Fibroblast of peridontal ligament (primary cell): ENCODE results near the gene NLRP6.
"Not testable (repeated sequence)": the region's sequence is repeated elsewhere in the genome, so short reads cannot be mapped to it uniquely, and the experiment has no call there.

ENCODE experiments used
- DNase-seq: peaks from one replicate; pipeline ENCODE4 v3.0.0-alpha.2; 2010; ENCODE audit errors: extremely low read depth

Gene NLRP6

DNA sequence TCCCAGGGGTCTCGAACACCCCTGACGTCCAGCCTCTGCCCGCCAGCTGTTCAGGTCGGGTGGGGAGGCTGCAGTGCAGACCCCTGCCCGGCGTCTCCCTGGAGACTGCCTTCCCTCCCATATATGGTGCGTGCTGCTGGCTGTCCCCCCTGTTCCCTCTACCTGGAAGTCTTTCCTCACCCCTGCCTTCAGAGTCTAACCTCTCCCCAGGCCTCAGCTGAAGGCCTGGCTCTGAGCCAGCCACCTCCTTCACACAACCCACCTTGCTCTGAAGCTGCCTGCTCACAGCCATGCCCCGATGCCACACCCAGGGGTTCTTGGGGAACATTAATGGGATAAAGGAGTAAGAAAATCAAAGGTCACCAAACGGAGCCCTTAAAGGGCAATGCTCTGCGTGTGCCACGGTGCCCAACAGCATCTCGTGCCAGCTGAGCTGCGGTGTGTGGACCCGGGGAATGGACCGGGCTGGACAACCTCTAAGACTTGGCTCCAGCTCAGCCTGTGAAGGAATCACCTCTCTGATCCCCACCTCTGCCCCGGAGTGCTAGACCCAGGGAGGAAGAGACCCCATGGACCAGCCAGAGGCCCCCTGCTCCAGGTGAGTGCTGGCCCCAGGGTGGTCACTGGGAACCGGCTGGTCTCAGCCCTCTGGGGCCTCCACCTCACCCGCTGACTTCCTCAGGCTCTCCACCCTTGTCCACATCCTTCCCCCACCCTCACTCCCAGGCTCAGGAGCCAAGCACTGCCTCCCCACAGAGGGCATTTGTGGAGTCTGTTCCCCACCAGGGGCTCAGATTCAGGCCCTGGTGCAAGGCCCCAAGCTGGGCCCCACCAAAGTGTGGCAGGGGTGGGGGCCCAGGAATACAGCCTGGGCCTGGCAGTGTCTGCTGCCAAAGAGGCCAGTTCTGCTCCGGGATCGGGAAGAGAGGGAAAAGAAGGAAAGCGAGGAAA is at the start of gene NLRP6:
Gene NLRP6, plus strand, starts transcription at position 407 of the 951 bp plus-strand sequence. Its CDS starts 163 bp downstream, at position 570.
- DNase-seq: no peak

DNA sequence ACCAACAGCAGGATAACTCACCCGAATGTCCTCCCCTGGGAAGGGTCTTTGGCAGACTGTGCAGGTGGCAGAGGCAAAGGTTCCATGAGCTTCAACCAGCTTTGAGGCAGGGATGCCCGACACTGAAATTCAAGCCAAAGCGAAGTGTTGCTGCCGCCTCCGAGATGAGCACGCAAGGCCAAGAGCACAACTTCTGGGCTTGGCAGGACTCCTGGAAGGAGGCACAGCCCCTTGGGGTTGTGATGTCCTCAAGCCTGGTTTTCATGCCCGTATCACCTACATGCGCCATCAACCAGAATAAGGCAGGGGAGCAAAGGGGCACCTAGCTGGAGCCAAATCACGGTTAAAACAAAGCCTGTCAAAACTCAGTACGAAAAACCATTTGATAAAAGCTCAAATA is 47.8 kb upstream of the NLRP6 start:
- DNase-seq: no peak

DNA sequence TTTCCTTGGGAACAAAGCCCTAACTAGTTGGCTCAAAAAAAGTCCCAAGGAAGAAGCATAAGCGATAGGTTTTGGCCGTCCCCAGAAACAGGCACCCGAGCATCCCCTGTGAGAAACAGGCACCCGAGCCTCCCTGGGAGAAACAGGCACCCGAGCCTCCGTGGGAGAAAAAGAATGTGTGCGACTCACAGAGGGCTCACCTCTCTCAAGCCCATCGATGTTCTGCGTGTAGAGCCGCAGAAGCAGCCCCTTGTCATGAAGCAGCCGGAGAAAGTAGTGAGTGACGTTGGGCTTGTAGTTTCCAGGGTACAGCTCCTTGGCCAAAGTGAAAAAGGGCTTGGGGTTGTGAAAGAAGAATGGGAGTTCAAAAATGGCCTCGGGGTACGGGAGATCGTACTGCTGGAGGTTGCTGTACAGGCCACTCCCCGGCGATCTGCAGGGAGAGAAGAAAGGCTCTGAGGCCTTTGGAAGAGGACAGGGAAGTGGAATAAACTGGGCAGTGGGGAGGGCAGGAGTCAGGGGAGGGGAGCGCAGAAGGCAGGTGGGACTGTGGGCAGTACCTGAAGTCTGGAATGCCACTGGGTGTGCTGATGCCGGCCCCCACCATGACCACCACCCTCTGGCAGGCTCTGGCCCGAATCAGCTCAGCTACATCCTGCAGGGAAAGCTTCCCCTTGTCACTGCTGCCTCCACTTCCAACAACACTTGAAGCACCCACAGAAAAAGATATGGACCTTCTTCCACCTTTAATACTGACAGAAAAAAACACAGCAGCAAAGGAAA is 45.2 kb upstream of the NLRP6 start:
- no peak for DNase-seq

DNA sequence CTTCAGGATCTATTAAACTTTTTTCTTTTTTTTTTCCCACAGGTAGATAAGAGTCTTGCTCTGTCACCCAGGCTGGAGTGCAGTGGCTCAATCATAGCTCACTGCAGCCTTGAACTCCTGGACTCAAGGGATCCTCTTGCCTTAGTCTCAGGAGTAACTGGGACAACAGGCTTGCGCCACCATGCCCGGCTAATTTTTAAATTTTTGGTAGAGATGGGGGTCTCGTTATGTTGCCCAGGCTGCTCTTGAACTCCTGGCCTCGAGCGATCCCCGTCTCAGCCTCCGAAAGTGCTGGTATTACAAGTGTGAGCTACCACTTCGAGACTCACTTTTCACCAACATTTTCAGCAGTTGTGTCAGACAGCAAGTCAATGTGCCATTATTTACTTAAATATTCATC is 43.0 kb upstream of the NLRP6 start:
- no peak for DNase-seq

DNA sequence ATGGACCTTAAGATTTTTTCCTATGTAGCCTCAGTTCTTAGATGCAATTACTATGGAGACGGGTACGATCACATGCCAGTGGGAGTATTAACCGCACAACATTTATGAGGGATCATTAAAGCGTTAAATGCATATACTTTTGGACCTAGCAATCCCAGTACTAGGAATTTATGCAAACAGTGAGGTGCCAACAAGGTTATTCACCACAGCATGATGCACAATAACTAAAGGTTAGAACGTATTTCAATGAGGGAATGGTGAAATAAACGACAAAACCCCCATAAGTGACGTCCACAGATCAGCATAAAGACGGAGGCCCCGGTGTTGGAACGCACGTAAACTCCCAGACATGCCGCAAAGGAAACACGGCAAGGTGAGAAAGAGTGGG is 42.6 kb upstream of the NLRP6 start:
- DNase-seq: peak; percentile 27

DNA sequence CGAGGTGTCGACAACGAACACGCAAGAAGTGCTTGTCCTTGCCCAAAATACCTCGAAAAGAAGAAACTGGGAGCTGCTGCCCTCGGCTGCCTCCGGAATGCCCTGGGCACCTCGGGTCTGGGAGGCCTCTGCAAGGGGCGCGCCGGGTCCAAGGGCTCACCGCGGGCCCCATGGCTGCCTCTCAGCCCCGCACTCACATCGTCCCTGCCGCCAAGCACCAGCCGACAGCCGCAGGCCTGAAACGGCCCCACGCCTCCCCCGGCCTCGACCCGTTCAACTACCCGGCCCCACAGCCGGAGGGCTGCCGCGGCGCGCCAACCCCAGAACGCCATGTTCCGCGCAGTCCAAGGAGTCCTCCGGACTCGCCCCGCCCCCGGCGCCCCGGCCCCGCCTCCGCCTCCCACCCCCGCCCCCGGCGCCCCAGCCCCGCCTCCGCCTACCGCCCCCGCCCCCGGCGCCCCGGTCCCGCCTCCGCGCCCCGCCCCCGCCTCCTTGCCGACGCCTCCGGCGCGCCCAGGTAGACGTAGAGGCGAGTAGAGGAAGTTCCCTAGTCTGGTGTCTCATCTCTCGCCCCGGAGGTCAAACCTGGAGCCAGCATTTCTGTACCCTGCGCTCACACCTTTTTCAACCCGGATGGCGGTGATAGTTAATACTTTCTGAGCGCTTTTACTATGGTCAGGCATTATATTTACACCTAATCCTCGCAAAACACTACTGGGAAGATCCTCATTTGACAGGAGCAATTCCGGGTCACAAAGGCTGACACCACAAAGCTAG is 42.0 kb upstream of the NLRP6 start, which contains the start of gene SIRT3:
Gene SIRT3, minus strand, starts transcription at position 346 of the 777 bp plus-strand sequence. Its CDS starts 14 bp downstream, at position 332.
- DNase-seq: peak; percentile 53

DNA sequence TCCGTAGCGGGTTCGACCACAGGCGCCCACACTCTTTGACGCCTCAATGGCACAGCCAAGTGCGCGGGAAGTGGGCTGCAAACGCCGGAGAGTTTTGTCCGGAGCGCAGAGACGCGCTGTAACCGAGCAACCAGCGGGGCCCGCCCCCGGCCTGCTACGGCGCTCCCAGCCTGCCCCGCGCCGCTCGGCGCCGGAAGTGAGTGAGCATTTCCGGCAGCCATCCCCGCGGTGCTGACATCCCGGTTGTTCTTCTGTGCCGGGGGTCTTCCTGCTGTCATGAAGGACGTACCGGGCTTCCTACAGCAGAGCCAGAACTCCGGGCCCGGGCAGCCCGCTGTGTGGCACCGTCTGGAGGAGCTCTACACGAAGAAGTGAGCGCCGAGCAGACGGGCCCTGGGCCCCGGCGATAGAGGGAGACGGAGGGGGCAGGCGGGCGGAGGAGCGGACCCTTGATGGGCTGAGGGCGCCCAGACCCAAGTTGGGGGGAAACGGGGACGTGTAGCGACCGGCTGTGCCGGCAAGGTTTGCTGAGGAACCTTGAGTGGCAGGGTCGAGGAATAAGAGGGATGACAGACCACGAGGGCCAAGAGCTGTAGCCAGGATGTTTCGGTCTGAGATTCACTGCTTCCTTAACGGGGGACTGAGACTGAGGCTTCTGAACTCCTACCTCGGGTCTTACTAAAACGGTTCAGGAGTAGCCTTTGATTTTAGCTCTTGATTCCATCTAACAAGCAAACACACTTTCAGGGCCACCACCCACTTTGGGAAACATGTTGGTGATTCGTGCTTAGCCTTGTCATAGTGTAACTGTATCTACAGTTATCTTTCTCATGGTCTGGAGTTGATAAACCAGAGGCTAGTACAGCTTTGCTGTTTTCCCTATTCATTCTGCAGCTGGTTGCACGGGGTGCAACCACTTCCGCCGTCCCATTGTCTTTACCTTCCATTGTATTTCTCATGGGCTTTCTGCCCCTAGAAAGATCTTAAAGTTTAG is 41.1 kb upstream of the NLRP6 start, which contains the start of gene PSMD13:
Gene PSMD13, plus strand, starts transcription at position 203 of the 994 bp plus-strand sequence. Its CDS starts 74 bp downstream, at position 277.
- peak; percentile 74 for DNase-seq

DNA sequence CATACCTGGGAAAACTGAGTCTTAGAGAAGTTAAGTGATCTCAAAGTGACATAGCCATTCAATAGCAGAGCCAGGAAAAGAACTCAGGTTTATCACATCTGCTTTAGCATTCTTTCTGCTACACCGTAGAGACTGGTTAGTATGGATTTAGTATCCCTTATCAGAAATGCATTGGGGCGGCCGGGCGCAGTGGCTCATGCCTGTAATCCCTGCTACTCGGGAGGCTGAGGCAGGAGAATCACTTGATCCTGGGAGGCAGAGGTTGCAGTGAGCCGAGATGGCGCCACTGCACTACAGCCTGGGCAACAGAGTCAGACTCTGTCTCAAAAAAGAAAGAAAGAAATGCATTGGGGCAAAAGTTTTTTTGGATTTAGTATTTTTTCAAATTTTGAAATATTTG is 39.9 kb upstream of the NLRP6 start:
- not testable (repeated sequence) for DNase-seq

DNA sequence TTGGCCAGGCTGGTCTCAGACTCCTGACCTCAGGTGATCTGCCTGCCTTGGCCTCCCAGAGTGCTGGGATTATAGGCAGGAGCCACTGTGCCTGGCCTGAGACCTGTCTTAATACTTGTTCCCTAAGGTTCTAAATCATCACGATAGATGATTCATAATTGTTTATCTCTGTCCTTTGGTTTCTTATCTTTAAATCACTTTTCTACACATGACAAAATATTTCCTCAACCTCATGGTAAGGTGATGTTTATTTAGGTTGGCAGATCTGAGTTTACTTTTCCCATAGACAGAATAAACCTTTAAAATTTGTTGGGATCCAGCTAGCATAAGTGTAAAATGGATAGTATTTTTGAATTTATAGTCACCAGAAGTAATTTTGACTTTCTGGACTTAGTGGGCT is 37.9 kb upstream of the NLRP6 start:
- no peak for DNase-seq

DNA sequence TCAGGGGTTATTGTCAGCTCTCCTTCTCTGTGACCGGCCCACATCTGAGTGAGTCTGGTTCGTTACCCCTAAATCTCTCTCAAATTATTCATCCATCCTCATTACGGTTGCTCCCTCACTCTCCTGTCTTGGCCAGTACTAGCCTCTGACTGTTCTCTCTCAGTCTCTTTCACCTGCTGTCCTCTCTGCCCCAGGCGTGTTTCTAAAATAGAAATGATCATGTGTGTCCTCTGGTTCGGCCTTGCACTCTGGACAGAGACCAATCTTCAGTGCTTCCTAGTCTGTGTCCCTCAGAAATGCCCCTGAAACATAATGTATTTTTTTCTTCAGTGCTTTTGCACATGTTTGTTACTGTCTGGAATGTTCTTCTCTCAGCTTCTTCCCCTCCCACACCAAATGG is 36.6 kb upstream of the NLRP6 start:
- DNase-seq: no peak

DNA sequence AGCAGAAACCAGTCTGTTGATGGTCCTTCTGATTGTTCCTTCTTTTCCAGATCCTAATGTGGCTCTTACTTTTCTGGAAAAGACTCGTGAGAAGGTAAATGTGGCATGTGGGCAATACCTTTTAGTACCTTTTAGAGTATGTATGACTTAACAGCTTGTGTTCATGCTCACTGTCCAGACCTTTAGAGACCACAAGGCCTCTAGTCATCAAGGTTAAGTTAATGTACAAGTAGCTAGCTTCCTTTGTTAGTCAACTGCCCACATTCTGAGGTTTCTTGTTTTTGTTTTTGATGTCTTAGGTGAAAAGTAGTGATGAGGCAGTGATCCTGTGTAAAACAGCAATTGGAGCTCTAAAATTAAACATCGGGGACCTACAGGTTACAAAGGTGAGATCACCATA is 33.8 kb upstream of the NLRP6 start:
- no peak for DNase-seq

DNA sequence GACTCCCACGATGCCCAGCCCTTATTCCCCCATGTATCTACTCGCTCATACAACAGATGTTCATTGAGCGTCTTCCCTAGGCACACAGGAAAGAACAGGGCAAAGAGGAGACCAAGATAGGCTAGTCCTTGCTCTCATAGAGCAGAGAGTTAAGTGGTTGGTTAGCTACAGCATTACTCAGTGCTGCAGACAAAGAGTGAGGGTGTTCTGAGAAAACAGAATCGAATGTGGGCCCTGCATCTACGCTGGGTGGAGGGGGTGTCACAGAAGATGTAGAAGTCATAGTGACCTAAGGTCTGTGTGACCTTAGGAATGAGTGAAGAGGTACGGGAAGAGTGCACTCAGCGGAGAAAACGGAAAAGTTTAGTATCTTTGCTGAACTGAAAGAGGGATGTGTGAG is 29.1 kb upstream of the NLRP6 start:
- DNase-seq: no peak

DNA sequence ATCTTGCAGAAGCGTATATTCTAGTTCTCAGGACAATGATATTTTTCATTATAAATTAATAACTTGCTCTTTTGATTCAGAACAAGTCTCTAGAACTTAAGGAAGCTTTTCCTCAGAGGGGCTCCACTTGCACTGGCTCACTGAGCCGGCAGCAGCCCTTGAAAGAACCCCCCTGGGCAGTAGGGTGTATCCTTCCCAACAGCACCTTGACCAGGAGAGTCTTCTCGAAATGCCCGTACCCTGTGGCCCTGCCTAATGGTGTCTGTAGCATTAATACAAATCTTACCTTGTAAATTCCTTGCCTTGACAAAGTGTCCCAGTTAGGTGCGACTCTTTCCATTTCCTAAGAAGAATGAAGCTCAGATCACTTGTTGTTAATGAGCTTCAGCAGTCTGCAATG is 27.9 kb upstream of the NLRP6 start:
- no peak for DNase-seq

DNA sequence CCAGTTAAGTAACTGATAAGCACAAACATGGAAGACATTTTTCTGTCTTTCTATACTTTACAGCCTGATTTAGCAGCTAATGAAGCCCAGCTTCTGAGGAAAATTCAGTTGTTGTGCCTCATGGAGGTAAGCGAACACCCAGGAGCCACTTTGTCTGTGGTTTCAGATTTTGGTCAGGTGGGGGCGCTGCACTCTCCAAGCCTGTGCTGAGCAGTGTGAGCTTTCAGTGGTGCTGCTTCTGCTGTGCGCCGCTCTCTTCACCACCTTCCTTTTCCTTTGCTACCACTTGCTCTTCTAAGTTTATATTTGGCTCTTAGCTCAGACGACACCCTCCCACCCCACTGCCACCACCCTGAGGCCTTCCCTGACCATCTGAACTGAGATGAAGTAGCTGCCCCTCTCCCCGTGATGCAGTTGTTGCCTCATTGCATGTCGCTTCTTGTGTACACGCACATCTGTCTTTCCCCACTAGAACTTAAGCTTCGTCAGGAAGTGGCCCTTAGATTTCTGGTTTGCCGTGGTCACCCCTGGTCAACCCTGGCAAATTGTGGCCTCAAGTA is 27.4 kb upstream of the NLRP6 start:
- peak; percentile 59 for DNase-seq

DNA sequence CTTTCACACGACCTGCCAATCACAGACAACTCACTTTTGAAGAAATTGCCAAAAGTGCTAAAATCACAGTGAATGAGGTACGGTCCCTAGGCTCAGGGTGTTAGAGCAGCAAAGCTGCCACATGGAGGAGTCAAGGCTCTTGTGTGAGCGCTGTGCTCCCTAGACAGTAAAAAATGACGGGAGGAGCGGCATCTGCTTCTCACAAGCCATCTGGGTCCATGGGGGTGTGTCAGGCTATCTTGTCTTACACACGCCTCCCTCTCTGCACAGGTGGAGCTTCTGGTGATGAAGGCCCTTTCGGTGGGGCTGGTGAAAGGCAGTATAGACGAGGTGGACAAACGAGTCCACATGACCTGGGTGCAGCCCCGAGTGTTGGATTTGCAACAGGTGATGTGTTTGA is 26.7 kb upstream of the NLRP6 start:
- no peak for DNase-seq

DNA sequence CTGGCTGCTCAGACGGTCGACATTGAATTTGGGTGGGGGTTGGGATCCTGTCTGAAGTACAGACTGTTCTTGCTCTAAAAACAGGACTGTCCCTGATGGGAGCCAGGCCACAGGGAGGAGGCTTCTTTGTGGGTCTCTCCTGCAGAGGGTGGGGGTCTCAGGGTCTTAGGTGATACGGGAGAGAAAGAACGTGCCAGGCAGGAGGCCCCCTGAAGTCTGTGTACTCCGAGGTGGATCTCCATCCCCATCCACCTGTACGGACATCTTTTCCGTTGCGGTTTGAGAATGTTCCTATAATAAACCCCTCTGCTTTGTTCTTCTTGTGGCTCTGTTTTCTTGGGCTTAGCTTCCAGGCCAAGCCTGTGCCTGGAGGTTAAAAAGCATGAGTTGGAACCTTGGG is 25.5 kb upstream of the NLRP6 start:
- DNase-seq: no peak

DNA sequence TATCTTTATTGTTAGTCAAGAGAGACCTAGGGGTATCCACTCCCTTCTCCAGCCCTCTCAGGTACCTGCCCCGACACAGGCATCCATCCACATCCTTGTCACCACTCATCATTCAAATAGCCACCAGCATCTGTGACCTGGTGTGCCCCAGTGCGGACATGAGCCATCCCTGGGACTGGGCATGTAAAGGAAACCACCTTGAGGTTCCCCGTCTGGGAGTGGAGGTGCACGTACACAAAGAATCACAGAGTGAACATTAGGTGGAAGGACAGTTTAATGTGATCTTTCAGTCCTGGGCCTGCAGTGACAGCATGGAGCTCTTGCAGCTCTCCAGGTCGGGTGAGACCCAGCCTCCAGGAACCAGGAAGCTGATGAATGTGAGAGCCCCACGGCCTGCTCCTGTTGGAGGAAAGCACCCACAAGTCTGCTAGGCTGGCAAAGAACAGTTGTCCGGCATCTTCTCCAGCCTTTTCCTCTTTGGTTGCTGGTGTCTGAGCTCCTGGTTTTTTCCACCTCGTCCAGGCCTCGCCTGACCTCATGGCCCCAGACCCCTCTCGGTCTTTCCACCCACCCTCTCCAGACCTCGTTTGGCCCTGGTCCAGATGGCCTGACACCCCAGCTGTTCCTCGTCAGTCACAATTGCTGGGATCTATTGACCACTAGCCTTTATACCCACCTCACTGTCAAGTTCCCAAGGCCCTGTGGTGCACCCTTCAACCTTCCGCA is 24.9 kb upstream of the NLRP6 start:
- DNase-seq: no peak

DNA sequence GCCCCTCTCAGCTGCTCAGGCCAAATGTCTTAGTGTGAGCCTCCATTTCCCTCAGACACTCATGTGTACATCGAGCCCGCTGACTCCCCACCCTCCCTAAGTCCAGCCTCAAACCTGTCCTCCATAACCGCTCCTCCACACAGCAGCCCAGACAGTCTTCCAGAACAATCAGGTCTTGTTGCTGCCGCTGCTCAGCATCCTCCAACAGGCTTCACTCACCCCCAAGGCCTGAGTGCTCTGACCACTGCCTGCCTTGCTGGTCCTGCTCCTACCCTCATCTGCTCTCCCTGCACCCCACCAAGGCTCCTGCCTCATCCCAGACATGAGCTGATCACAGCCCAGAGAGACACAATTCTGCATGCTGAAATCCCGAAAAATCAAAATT is 24.3 kb upstream of the NLRP6 start:
- no peak for DNase-seq

DNA sequence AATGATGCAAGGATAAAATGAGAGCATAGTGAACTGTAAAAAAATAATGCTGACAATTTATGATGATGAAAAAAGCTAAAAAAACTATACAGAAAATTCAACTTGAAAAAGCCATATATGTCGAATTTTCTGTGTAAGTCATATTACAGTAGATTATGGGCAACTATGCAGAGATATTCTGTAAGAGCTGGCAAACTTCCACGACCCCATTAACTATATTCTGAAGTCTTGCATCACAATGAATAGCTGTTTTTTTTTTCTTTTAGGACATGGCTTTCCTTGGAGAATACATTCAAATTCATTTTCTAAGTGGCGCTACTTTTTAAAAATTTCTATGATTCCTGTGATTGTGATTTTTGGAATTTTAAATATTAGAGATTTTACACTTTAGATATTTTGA is 23.0 kb upstream of the NLRP6 start:
- DNase-seq: peak; percentile 34

DNA sequence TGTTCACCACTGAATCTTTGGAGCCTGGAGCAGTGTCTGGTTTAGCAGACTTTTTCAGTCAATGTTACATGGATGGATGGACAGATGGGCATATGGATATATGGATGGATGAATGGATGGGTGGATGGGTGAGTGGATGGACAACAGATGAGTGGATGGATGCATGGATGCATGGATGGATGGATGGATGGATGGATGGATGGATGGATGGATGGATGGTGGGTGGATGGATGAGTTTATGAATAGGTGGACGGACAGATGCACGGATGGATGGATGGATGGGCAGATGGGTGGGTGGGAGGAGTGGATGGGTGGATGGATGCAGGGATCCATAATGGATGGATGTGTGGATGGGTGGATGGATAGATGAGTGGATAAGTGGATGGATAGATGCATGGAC is 22.4 kb upstream of the NLRP6 start:
- DNase-seq: no peak
